H9 (cell line): ENCODE results near the gene PDLIM7. TPM values are rescaled to one million over a fixed set of nuclear protein-coding genes. Genes with fewer than 3 reads are reported as not detected.

Source experiments
- DNase-seq: peaks from one replicate; pipeline ENCODE4 v3.0.0-alpha.2; 2017
- H2AFZ ChIP-seq: one replicate; pipeline ENCODE4 v1.6.1; 2013; ENCODE audit warnings: mild to moderate bottlenecking, low read length, control low read depth, moderate library complexity
- H2AK5ac ChIP-seq: 2 replicates; pipeline ENCODE4 v1.6.1; 2013; ENCODE audit warnings: low read length, control low read depth, mixed read lengths; ENCODE audit not compliant: insufficient read length
- H2BK120ac ChIP-seq: one replicate; pipeline ENCODE4 v1.6.1; 2013; ENCODE audit warnings: low read depth, mild to moderate bottlenecking, low read length, control low read depth, inconsistent platforms; ENCODE audit not compliant: poor library complexity, severe bottlenecking
- H2BK12ac ChIP-seq: 2 replicates; pipeline ENCODE4 v1.6.1; 2013; ENCODE audit warnings: low read length, control low read depth, mixed read lengths, low read depth; ENCODE audit not compliant: insufficient read length
- H2BK15ac ChIP-seq: 2 replicates; pipeline ENCODE4 v1.6.1; 2013; ENCODE audit warnings: low read depth, low read length, control low read depth
- H2BK20ac ChIP-seq: one replicate; pipeline ENCODE4 v1.6.1; 2013; ENCODE audit warnings: low read depth, mild to moderate bottlenecking, low read length, control low read depth, inconsistent platforms; ENCODE audit not compliant: poor library complexity, severe bottlenecking
- H2BK5ac ChIP-seq: 2 replicates; pipeline ENCODE4 v1.6.1; 2013; ENCODE audit warnings: low read length, control low read depth, mixed read lengths; ENCODE audit not compliant: insufficient read length
- H3K14ac ChIP-seq: 2 replicates; pipeline ENCODE4 v1.6.1; 2013; ENCODE audit warnings: low read length, control low read depth; ENCODE audit not compliant: insufficient read depth
- H3K18ac ChIP-seq: 2 replicates; pipeline ENCODE4 v1.6.1; 2013; ENCODE audit warnings: low read depth, mild to moderate bottlenecking, mixed read lengths, low read length, control low read depth; ENCODE audit not compliant: insufficient read length
- H3K23ac ChIP-seq: 2 replicates; pipeline ENCODE4 v1.6.1; 2013; ENCODE audit warnings: low read length, control low read depth, mixed read lengths, low read depth; ENCODE audit not compliant: insufficient read length
- H3K23me2 ChIP-seq: 2 replicates; pipeline ENCODE4 v1.6.1; 2013; ENCODE audit warnings: low read depth, mild to moderate bottlenecking, mixed read lengths, low read length, control low read depth; ENCODE audit not compliant: insufficient read length, poor library complexity, severe bottlenecking
- H3K27ac ChIP-seq: 2 replicates; pipeline ENCODE4 v1.5.1; 2013; ENCODE audit warnings: low read length, control low read depth, mixed read lengths, low read depth; ENCODE audit not compliant: insufficient read length
- H3K27me3 ChIP-seq: 2 replicates; pipeline ENCODE4 v1.6.1; 2013; ENCODE audit warnings: low read length, control low read depth, inconsistent platforms; ENCODE audit not compliant: insufficient read depth
- H3K4ac ChIP-seq: 2 replicates; pipeline ENCODE4 v1.6.1; 2013; ENCODE audit warnings: low read depth, mild to moderate bottlenecking, control low read depth, inconsistent platforms, low read length, moderate library complexity
- H3K4me1 ChIP-seq: 2 replicates; pipeline ENCODE4 v1.6.1; 2013; ENCODE audit warnings: low read length, control low read depth, inconsistent platforms; ENCODE audit not compliant: insufficient read depth
- H3K4me2 ChIP-seq: 2 replicates; pipeline ENCODE4 v1.6.1; 2013; ENCODE audit warnings: low read length, control low read depth, mixed read lengths; ENCODE audit not compliant: insufficient read length, insufficient read depth
- H3K56ac ChIP-seq: 2 replicates; pipeline ENCODE4 v1.6.1; 2013; ENCODE audit warnings: low read depth, mild to moderate bottlenecking, mixed read lengths, low read length, control low read depth; ENCODE audit not compliant: insufficient read length
- H3K79me1 ChIP-seq: 2 replicates; pipeline ENCODE4 v1.6.1; 2013; ENCODE audit warnings: low read depth, mild to moderate bottlenecking, moderate library complexity, low read length, control low read depth, inconsistent platforms; ENCODE audit not compliant: insufficient read depth, poor library complexity, severe bottlenecking
- H3K79me2 ChIP-seq: 2 replicates; pipeline ENCODE4 v1.6.1; 2013; ENCODE audit warnings: low read length, control low read depth, inconsistent platforms; ENCODE audit not compliant: insufficient read depth
- H3K9ac ChIP-seq: 2 replicates; pipeline ENCODE4 v1.6.1; 2013; ENCODE audit warnings: low read length, control low read depth, mixed read lengths; ENCODE audit not compliant: insufficient read length; ENCODE audit errors: extremely low read depth
- H3K9me3 ChIP-seq: one replicate; pipeline ENCODE4 v1.6.1; 2013; ENCODE audit warnings: low read depth, low read length, inconsistent platforms; ENCODE audit not compliant: control insufficient read depth
- H3T11ph ChIP-seq: one replicate; pipeline ENCODE4 v1.6.1; 2013; ENCODE audit warnings: mild to moderate bottlenecking, low read length, control low read depth, inconsistent platforms
- H4K20me1 ChIP-seq: one replicate; pipeline ENCODE4 v1.6.1; 2013; ENCODE audit not compliant: control insufficient read depth, insufficient read length, insufficient read depth
- H4K5ac ChIP-seq: 2 replicates; pipeline ENCODE4 v1.6.1; 2013; ENCODE audit warnings: low read depth, mild to moderate bottlenecking, mixed read lengths, low read length, control low read depth; ENCODE audit not compliant: insufficient read length
- H4K8ac ChIP-seq: replicated peaks from 2 replicates; pipeline ENCODE4 v1.6.1; 2013; ENCODE audit warnings: low read length, control low read depth, mixed read lengths, low read depth; ENCODE audit not compliant: insufficient read length
- H4K91ac ChIP-seq: 2 replicates; pipeline ENCODE4 v1.6.1; 2013; ENCODE audit warnings: low read depth, mild to moderate bottlenecking, moderate library complexity, mixed read lengths, low read length, control low read depth; ENCODE audit not compliant: insufficient read length
- H3K27ac Mint-ChIP-seq, 3 experiments: 2 replicates in 2 of 3; 3 replicates in 1 of 3; pipeline ENCODE4 v1.8.0; 2020 to 2021; ENCODE audit warnings: mixed read lengths in 3 of 3, mild to moderate bottlenecking in 1 of 3, moderate library complexity in 1 of 3
- H3K27me3 Mint-ChIP-seq: 2 replicates; pipeline ENCODE4 v1.8.0; 2021; ENCODE audit warnings: low read depth, mild to moderate bottlenecking, moderate library complexity, mixed read lengths
- H3K36me3 Mint-ChIP-seq, 3 experiments: 2 replicates in 2 of 3; 3 replicates in 1 of 3; pipeline ENCODE4 v1.8.0; 2020 to 2021; ENCODE audit warnings: low read depth in 3 of 3, mixed read lengths in 3 of 3; ENCODE audit not compliant: insufficient read depth in 1 of 3
- H3K4me1 Mint-ChIP-seq, 2 experiments: 2 replicates each; pipeline ENCODE4 v1.8.0; 2020; ENCODE audit warnings: mixed read lengths in 2 of 2
- H3K4me3 Mint-ChIP-seq, 2 experiments: 2 replicates in 1 of 2; 3 replicates in 1 of 2; pipeline ENCODE4 v1.8.0; 2020 to 2021; ENCODE audit warnings: mild to moderate bottlenecking in 2 of 2, mixed read lengths in 2 of 2, moderate library complexity in 1 of 2
- H3K9me3 Mint-ChIP-seq, 2 experiments: 2 replicates in 1 of 2; 3 replicates in 1 of 2; pipeline ENCODE4 v1.8.0; 2020; ENCODE audit warnings: mild to moderate bottlenecking in 2 of 2, mixed read lengths in 2 of 2, moderate library complexity in 1 of 2
- WGBS: extraction: QIAGEN DNeasy Blood & Tissue Kit; methylation state at CpG from one replicate; pipeline ENCODE4 v1.1.7; 2013; ENCODE audit warnings: missing lambda C conversion rate, low lambda C conversion rate, mixed read lengths; ENCODE audit not compliant: insufficient read length; ENCODE audit errors: extremely low coverage; 5-methylcytosine and 5-hydroxymethylcytosine counted together
- total RNA-seq: library from RNA; stranded (reverse); gene quantifications from 2 replicates; pipeline ENCODE4 v1.2.1, GENCODE V29; 2021
- TF ChIP-seq, protein P1 (sequence below): fragments of 200-600 bp; sonication (generic); conservative IDR thresholded peaks from 3 replicates; pipeline ENCODE4 v1.8.0; 2021; ENCODE audit warnings: antibody characterized with exemption, mild to moderate bottlenecking

The PDLIM7 gene
- total RNA-seq, 1 experiment from 2014 or later: 137 TPM

DNA sequence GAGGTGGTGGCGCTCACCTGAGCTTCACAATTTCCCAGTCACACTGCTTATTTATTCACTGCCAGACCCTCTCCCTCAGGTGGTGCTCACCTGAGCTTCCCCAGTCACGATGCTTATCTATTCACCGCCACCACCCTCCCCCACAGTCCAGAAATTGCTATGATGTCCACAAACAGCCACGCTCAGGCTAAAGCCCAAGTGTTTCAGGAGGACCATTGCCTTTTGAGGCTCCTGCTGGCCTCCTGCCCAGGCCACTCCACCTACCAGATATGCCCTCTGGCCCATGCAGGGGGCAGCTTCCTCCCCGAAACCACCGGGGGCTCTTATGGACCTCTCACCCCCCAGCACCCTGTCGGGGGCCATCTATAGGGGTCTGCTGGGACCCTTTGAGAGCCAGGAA lies 4.6 kb downstream of the PDLIM7 start:
- no peaks in the 10 kb centered on the region for H3K79me2 ChIP-seq
- H3K4me1 Mint-ChIP-seq: peaks cover 22 to 44% of the 10 kb centered on the region in 2 experiments
- no peak overlapping the region for H2AK5ac ChIP-seq
- H3K9me3 Mint-ChIP-seq: no peaks in the 10 kb centered on the region; a peak in 1 of 5 replicates
- no peak overlapping the region for H3K14ac ChIP-seq
- H3K18ac ChIP-seq: no peak overlapping the region
- H4K91ac ChIP-seq: no peak overlapping the region
- H3K23ac ChIP-seq: no peak overlapping the region
- H3K79me1 ChIP-seq: no peaks in the 10 kb centered on the region
- peaks cover 33 to 57% (median 53%) of the 10 kb centered on the region in 3 experiments for H3K36me3 Mint-ChIP-seq
- no peak overlapping the region for H2BK15ac ChIP-seq
- H2BK12ac ChIP-seq: no peak overlapping the region
- no peak overlapping the region for H3K4me3 Mint-ChIP-seq
- H4K8ac ChIP-seq: no peak overlapping the region
- TF ChIP-seq, protein P1, sequence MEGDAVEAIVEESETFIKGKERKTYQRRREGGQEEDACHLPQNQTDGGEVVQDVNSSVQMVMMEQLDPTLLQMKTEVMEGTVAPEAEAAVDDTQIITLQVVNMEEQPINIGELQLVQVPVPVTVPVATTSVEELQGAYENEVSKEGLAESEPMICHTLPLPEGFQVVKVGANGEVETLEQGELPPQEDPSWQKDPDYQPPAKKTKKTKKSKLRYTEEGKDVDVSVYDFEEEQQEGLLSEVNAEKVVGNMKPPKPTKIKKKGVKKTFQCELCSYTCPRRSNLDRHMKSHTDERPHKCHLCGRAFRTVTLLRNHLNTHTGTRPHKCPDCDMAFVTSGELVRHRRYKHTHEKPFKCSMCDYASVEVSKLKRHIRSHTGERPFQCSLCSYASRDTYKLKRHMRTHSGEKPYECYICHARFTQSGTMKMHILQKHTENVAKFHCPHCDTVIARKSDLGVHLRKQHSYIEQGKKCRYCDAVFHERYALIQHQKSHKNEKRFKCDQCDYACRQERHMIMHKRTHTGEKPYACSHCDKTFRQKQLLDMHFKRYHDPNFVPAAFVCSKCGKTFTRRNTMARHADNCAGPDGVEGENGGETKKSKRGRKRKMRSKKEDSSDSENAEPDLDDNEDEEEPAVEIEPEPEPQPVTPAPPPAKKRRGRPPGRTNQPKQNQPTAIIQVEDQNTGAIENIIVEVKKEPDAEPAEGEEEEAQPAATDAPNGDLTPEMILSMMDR: no peak
- no peak overlapping the region for H2BK120ac ChIP-seq
- H3K27ac Mint-ChIP-seq: peak overlapping the region; percentile 52 to 93 (median 75)
- no peak overlapping the region for H2BK5ac ChIP-seq
- H3K9me3 ChIP-seq: no peaks in the 10 kb centered on the region
- no peak overlapping the region for H2AFZ ChIP-seq
- H3K23me2 ChIP-seq: peaks cover 4% of the 10 kb centered on the region
- no peak overlapping the region for H4K5ac ChIP-seq
- no peak overlapping the region for H3K56ac ChIP-seq
- H3K27me3 ChIP-seq: no peaks in the 10 kb centered on the region
- no peak overlapping the region for H3T11ph ChIP-seq
- no peak overlapping the region for H2BK20ac ChIP-seq
- no peak overlapping the region for H3K4me2 ChIP-seq
- no peak overlapping the region for H3K4ac ChIP-seq
- peaks cover 2% of the 10 kb centered on the region; the same call in 1 of the 2 replicates for H3K27me3 Mint-ChIP-seq
- no CpG with 5 or more reads among the region's 7 CpGs for WGBS
- no peak overlapping the region for H3K27ac ChIP-seq
- no peaks in the 10 kb centered on the region for H4K20me1 ChIP-seq
- no peak overlapping the region for H3K9ac ChIP-seq
- peaks cover 5% of the 10 kb centered on the region; the same call in 1 of the 2 replicates for H3K4me1 ChIP-seq
- DNase-seq: no peak
